ENCODE results near the gene CFAP52. TPM values are rescaled to one million over a fixed set of nuclear protein-coding genes. Genes with fewer than 3 reads are reported as not detected.
"Not testable (repeated sequence)": the region's sequence is repeated elsewhere in the genome, so short reads cannot be mapped to it uniquely, and the experiment has no call there.

CFAP52 gene
- polyA plus RNA-seq, 1 donor (not counting 4 experiments of a cell fraction or from before 2014, with no cell fraction given): 0.08 TPM

DNA sequence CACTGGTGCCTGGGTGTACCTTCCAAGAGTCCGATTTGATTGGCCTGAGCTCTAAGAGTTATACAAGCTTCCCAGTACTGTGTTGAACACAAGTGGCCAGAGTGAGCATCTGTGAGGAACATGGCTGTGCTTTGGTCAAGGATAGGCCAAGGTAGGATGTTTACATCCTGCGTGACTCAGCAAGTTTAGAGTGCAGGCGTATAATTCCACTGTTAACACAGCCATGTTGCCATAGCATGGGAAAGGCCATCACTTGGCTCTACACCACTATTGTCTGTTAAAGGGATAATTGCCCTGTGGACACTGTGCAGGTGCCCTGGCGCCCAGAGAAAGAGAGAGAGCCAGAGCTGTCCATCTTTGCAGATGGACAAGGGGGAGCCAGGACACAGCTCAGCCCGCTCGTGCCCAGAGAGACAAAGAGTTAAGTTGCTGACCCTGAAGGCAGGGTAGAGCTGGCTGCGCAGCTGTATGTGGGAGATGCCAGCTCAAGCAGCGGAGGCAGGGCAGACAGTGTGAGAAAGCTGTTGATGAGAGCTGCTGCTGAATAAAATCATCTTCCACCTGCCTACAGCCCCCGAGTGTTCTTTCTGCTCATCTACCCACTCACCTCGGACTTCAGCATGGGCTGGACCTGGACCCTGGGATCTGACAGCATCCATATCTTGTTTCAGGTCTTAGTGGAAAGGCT is 11.7 kb downstream of the CFAP52 start:
- TF ChIP-seq EZH2 (IDR thresholded peaks at IDR 0.05; ENCODE audit: low read length): no peak
- TF ChIP-seq, protein P1, sequence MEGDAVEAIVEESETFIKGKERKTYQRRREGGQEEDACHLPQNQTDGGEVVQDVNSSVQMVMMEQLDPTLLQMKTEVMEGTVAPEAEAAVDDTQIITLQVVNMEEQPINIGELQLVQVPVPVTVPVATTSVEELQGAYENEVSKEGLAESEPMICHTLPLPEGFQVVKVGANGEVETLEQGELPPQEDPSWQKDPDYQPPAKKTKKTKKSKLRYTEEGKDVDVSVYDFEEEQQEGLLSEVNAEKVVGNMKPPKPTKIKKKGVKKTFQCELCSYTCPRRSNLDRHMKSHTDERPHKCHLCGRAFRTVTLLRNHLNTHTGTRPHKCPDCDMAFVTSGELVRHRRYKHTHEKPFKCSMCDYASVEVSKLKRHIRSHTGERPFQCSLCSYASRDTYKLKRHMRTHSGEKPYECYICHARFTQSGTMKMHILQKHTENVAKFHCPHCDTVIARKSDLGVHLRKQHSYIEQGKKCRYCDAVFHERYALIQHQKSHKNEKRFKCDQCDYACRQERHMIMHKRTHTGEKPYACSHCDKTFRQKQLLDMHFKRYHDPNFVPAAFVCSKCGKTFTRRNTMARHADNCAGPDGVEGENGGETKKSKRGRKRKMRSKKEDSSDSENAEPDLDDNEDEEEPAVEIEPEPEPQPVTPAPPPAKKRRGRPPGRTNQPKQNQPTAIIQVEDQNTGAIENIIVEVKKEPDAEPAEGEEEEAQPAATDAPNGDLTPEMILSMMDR (optimal IDR thresholded peaks at IDR 0.05 in 1 of 3, IDR thresholded peaks at IDR 0.05 in 1 of 3, conservative IDR thresholded peaks at IDR 0.05 in 1 of 3; ENCODE audit: extremely low read depth in 1 of 3, insufficient read depth in 2 of 3, low read length in 3 of 3): no peak
- Histone ChIP-seq H3K79me2 (ENCODE audit: control insufficient read depth, insufficient read depth, low read length) (no peaks in the 10 kb centered on the region), H4K20me1 (ENCODE audit: control insufficient read depth, extremely low read depth, insufficient read depth, low read length) (no peaks in the 10 kb centered on the region), H3K4me3 (ENCODE audit: control insufficient read depth in 2 of 3, extremely low read depth in 1 of 3, insufficient read depth in 2 of 3, low read depth in 1 of 3, low read length in 3 of 3) (no peak overlapping the region), H3K27me3 (ENCODE audit: control insufficient read depth, extremely low read depth, insufficient read depth, low read length) (no peaks in the 10 kb centered on the region), H3K9me3 (ENCODE audit: control insufficient read depth, low read depth, low read length) (no peaks in the 10 kb centered on the region), H3K9me1 (ENCODE audit: control insufficient read depth, extremely low read depth, insufficient read depth, low read length) (no peaks in the 10 kb centered on the region), H2AFZ (ENCODE audit: control insufficient read depth, low read length) (no peak overlapping the region), H3K4me2 (ENCODE audit: control insufficient read depth, extremely low read depth, insufficient read depth, low read depth, low read length) (no peak overlapping the region), H3K9ac (ENCODE audit: control insufficient read depth, extremely low read depth, insufficient read depth, low read length) (no peak overlapping the region), H3K4me1 (ENCODE audit: control insufficient read depth, extremely low read depth, insufficient read depth, low read length) (no peaks in the 10 kb centered on the region), H3K27ac (ENCODE audit: control insufficient read depth, insufficient read depth, low read length) (no peak overlapping the region), H3K36me3 (ENCODE audit: control insufficient read depth in 2 of 2, extremely low read depth in 1 of 2, insufficient read depth in 2 of 2, low read length in 2 of 2) (no peaks in the 10 kb centered on the region)
- DNase-seq (ENCODE audit: low read depth, low spot score): no peak
- dilution Hi-C loops (cut with MboI; ENCODE audit: extremely low pct_ligation_motif_present, low sequenced_read_pairs): no loop called here
- FAIRE-seq: no peak

DNA sequence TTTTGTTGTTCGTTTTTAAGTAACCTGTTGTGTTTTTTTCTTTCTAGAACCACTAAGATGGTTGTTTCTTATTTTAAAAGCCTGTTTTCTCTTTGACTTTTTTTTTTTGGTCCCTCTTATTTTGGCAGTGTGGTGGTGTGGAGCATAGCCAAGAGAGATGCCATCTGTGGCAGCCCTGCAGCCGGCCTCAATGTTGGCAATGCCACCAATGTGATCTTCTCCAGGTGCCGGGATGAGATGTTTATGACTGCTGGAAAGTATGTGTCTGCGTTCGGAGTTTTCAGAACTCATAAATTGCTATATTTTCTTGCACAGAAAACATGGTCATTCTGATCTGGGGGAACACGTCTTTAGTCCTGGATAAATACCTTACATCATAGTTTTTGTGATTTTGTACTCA is 17.6 kb downstream of the CFAP52 start:
- no peak for DNase-seq (ENCODE audit: low read depth, low spot score)
- H4K20me1 ChIP-seq (ENCODE audit: control insufficient read depth, extremely low read depth, insufficient read depth, low read length): no peaks in the 10 kb centered on the region
- dilution Hi-C loops (cut with MboI; ENCODE audit: extremely low pct_ligation_motif_present, low sequenced_read_pairs): no loop called here

DNA sequence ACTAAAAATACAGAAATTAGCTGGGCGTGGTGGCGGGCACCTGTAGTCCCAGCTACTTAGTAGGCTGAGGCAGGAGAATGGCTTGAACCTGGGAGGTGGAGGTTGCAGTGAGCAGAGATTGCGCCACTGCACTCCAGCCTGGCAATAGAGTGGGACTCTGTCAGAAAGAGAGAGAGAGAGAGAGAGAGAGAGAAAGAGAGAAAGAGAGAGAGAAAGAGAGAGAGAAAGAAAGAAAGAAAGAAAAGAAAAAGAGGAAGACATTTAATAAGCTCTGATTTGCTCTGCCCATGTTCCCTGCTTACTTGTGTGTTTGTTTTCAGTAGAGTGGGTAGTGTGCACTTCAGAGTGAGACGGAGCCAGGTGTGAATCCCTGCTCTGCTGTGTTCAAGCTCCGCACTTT is 21.2 kb downstream of the CFAP52 start:
- H2AFZ ChIP-seq (ENCODE audit: control insufficient read depth, low read length); dilution Hi-C loops (cut with MboI; ENCODE audit: extremely low pct_ligation_motif_present, low sequenced_read_pairs); H3K4me2 ChIP-seq (ENCODE audit: control insufficient read depth, extremely low read depth, insufficient read depth, low read depth, low read length); H3K36me3 ChIP-seq (ENCODE audit: control insufficient read depth in 2 of 2, extremely low read depth in 1 of 2, insufficient read depth in 2 of 2, low read length in 2 of 2); FAIRE-seq; DNase-seq (ENCODE audit: low read depth, low spot score); H4K20me1 ChIP-seq (ENCODE audit: control insufficient read depth, extremely low read depth, insufficient read depth, low read length); H3K9me1 ChIP-seq (ENCODE audit: control insufficient read depth, extremely low read depth, insufficient read depth, low read length); H3K9me3 ChIP-seq (ENCODE audit: control insufficient read depth, low read depth, low read length); H3K79me2 ChIP-seq (ENCODE audit: control insufficient read depth, insufficient read depth, low read length); H3K9ac ChIP-seq (ENCODE audit: control insufficient read depth, extremely low read depth, insufficient read depth, low read length); H3K27ac ChIP-seq (ENCODE audit: control insufficient read depth, insufficient read depth, low read length); H3K4me1 ChIP-seq (ENCODE audit: control insufficient read depth, extremely low read depth, insufficient read depth, low read length); H3K4me3 ChIP-seq (ENCODE audit: control insufficient read depth in 2 of 3, extremely low read depth in 1 of 3, insufficient read depth in 2 of 3, low read depth in 1 of 3, low read length in 3 of 3); H3K27me3 ChIP-seq (ENCODE audit: control insufficient read depth, extremely low read depth, insufficient read depth, low read length): not testable (repeated sequence)

More for the DNA sequence above, 17.6 kb downstream of the CFAP52 start:
- TF ChIP-seq, protein P1 (optimal IDR thresholded peaks at IDR 0.05 in 1 of 3, IDR thresholded peaks at IDR 0.05 in 1 of 3, conservative IDR thresholded peaks at IDR 0.05 in 1 of 3; ENCODE audit: extremely low read depth in 1 of 3, insufficient read depth in 2 of 3, low read length in 3 of 3): no peak
- TF ChIP-seq EZH2 (IDR thresholded peaks at IDR 0.05; ENCODE audit: low read length): no peak
- H2AFZ ChIP-seq (ENCODE audit: control insufficient read depth, low read length): no peak overlapping the region
- no peak overlapping the region for H3K4me2 ChIP-seq (ENCODE audit: control insufficient read depth, extremely low read depth, insufficient read depth, low read depth, low read length)
- no peaks in the 10 kb centered on the region for H3K9me1 ChIP-seq (ENCODE audit: control insufficient read depth, extremely low read depth, insufficient read depth, low read length)
- H3K9me3 ChIP-seq (ENCODE audit: control insufficient read depth, low read depth, low read length): no peaks in the 10 kb centered on the region
- H3K4me1 ChIP-seq (ENCODE audit: control insufficient read depth, extremely low read depth, insufficient read depth, low read length): no peaks in the 10 kb centered on the region
- no peak overlapping the region for H3K4me3 ChIP-seq (ENCODE audit: control insufficient read depth in 2 of 3, extremely low read depth in 1 of 3, insufficient read depth in 2 of 3, low read depth in 1 of 3, low read length in 3 of 3)
- H3K9ac ChIP-seq (ENCODE audit: control insufficient read depth, extremely low read depth, insufficient read depth, low read length): no peak overlapping the region
- no peaks in the 10 kb centered on the region for H3K36me3 ChIP-seq (ENCODE audit: control insufficient read depth in 2 of 2, extremely low read depth in 1 of 2, insufficient read depth in 2 of 2, low read length in 2 of 2)
- H3K27me3 ChIP-seq (ENCODE audit: control insufficient read depth, extremely low read depth, insufficient read depth, low read length): no peaks in the 10 kb centered on the region
- no peak for FAIRE-seq
- H3K27ac ChIP-seq (ENCODE audit: control insufficient read depth, insufficient read depth, low read length): no peak overlapping the region
- no peaks in the 10 kb centered on the region for H3K79me2 ChIP-seq (ENCODE audit: control insufficient read depth, insufficient read depth, low read length)
